Endothelial cell of umbilical vein (primary cell): ENCODE data around the gene AATF. TPM values are rescaled to one million over a fixed set of nuclear protein-coding genes. Genes with fewer than 3 reads are reported as not detected.

Source experiments
- BruUV-seq: library from RNA; stranded (reverse); fragments of 400-500 nt; replicated peaks from 2 replicates; lab custom pipeline; 2021; lab: Mats Ljungman, UMichigan
- CTCF ChIA-PET: fragments of 300-600, 350-600 bp; sonication (Branson Sonifier 250); formaldehyde crosslinking; loops from one replicate; lab custom pipeline; 2021; ENCODE audit warnings: antibody characterized with exemption, inconsistent platforms; lab: Charles Lee
- POLR2A ChIA-PET: fragments of 300-600, 350-600 bp; sonication (Branson Sonifier 250); formaldehyde crosslinking; loops from one replicate; lab custom pipeline; 2021; ENCODE audit warnings: antibody characterized with exemption, inconsistent platforms; lab: Charles Lee
- DNase-seq: peaks from one replicate; pipeline ENCODE4 v3.0.0-alpha.2; 2011; ENCODE audit warnings: low read depth, low spot score
- FAIRE-seq: peaks from 2 replicates; lab custom pipeline; 2011; peaks lifted over from hg19 to GRCh38; lab: Jason Lieb, UNC
- H2AFZ ChIP-seq: 2 replicates; pipeline ENCODE4 v1.6.0; 2012; ENCODE audit warnings: low read depth, low read length, control low read depth, inconsistent platforms
- H3K27ac ChIP-seq: 2 replicates; pipeline ENCODE4 v1.5.1; 2011; ENCODE audit warnings: low read depth, mild to moderate bottlenecking, control low read depth, low read length, moderate library complexity; ENCODE audit not compliant: insufficient read depth
- H3K27me3 ChIP-seq, 2 experiments: 2 replicates each; pipeline versions ENCODE4 v1.6.0 to v1.6.1; 2011; ENCODE audit warnings: low read length in 2 of 2, mixed read lengths in 1 of 2; ENCODE audit not compliant: control insufficient read depth in 2 of 2, insufficient read depth in 2 of 2
- H3K36me3 ChIP-seq, 2 experiments: 2 replicates in 1 of 2; 3 replicates in 1 of 2; pipeline ENCODE4 v1.5.1; 2011; ENCODE audit warnings: low read length in 2 of 2, mild to moderate bottlenecking in 1 of 2, moderate library complexity in 1 of 2; ENCODE audit not compliant: control insufficient read depth in 2 of 2, insufficient read depth in 2 of 2; ENCODE audit errors: extremely low read depth in 1 of 2
- H3K4me1 ChIP-seq: 3 replicates; pipeline ENCODE4 v1.5.1; 2011; ENCODE audit warnings: mild to moderate bottlenecking, low read length; ENCODE audit not compliant: control insufficient read depth, insufficient read depth; ENCODE audit errors: extremely low read depth
- H3K4me2 ChIP-seq: 2 replicates; pipeline ENCODE4 v1.6.1; 2011; ENCODE audit warnings: low read length, control low read depth, mixed read lengths; ENCODE audit not compliant: insufficient read depth
- H3K4me3 ChIP-seq, 3 experiments: fragments of 200-600 bp in 1 of 3; sonication (generic), shearing (Covaris generic) in 1 of 3; replicated peaks in 1 of 3; 2 replicates each; pipeline ENCODE4 v1.5.1; 2011 to 2016; ENCODE audit warnings: control low read depth in 3 of 3, low read length in 3 of 3, mild to moderate bottlenecking in 2 of 3, inconsistent platforms in 1 of 3, low read depth in 1 of 3, moderate library complexity in 1 of 3; ENCODE audit not compliant: insufficient read depth in 1 of 3
- H3K79me2 ChIP-seq: 2 replicates; pipeline ENCODE4 v1.6.0; 2012; ENCODE audit warnings: low read length, inconsistent platforms; ENCODE audit not compliant: control insufficient read depth, insufficient read depth
- H3K9ac ChIP-seq: replicated peaks from 2 replicates; pipeline ENCODE3; 2011; ENCODE audit warnings: low read length, control low read depth; ENCODE audit not compliant: insufficient read depth; ENCODE audit errors: extremely low read depth
- H3K9me1 ChIP-seq: replicated peaks from 3 replicates; pipeline ENCODE4 v1.6.0; 2011; ENCODE audit warnings: mild to moderate bottlenecking, low read length; ENCODE audit not compliant: control insufficient read depth, insufficient read depth; ENCODE audit errors: extremely low read depth
- H3K9me3 ChIP-seq: replicated peaks from 2 replicates; pipeline ENCODE4 v1.5.1; 2012; ENCODE audit warnings: low read length, inconsistent platforms; ENCODE audit not compliant: control insufficient read depth, insufficient read depth
- H4K20me1 ChIP-seq: replicated peaks from 2 replicates; pipeline ENCODE3; 2011; ENCODE audit warnings: mild to moderate bottlenecking, low read length; ENCODE audit not compliant: control insufficient read depth, insufficient read depth; ENCODE audit errors: extremely low read depth
- CTCF ChIP-seq, 2 donors: IDR thresholded peaks; 1 replicate in 1 of 2; 2 replicates in 1 of 2; pipeline ENCODE4 v1.5.1; 2011; ENCODE audit warnings: low read length in 2 of 2, mild to moderate bottlenecking in 2 of 2, moderate library complexity in 2 of 2, control low read depth in 1 of 2, inconsistent platforms in 1 of 2, low read depth in 1 of 2; ENCODE audit not compliant: insufficient read depth in 1 of 2; ENCODE audit errors: extremely low read depth in 1 of 2
- EZH2 ChIP-seq: IDR thresholded peaks from 2 replicates; pipeline ENCODE4 v1.6.1; 2012; ENCODE audit warnings: borderline replicate concordance, low read depth, mild to moderate bottlenecking, moderate library complexity, low read length, inconsistent platforms; ENCODE audit not compliant: severe bottlenecking
- FOS ChIP-seq: IDR thresholded peaks from 2 replicates; pipeline ENCODE4 v1.6.1; 2011; ENCODE audit warnings: mild to moderate bottlenecking, low read length, moderate library complexity, borderline replicate concordance; ENCODE audit not compliant: insufficient read depth
- GATA2 ChIP-seq: IDR thresholded peaks from 2 replicates; pipeline ENCODE4 v1.7.0; 2011; ENCODE audit warnings: low read depth, mild to moderate bottlenecking, moderate library complexity, mixed read lengths, low read length; ENCODE audit not compliant: insufficient read length, insufficient read depth
- JUN ChIP-seq: IDR thresholded peaks from 2 replicates; pipeline ENCODE4 v1.6.1; 2011; ENCODE audit warnings: borderline replicate concordance, low read depth; ENCODE audit not compliant: insufficient read length, insufficient read depth
- MYC ChIP-seq: IDR thresholded peaks from one replicate; pipeline ENCODE4 v1.6.1; 2011; ENCODE audit warnings: mild to moderate bottlenecking, low read depth, low read length
- POLR2A ChIP-seq: IDR thresholded peaks from 2 replicates; pipeline ENCODE4 v1.6.1; 2012; ENCODE audit warnings: low read depth, mild to moderate bottlenecking, control low read depth, low read length
- POLR2AphosphoS5 ChIP-seq: IDR thresholded peaks from 2 replicates; pipeline ENCODE4 v1.6.1; 2012; ENCODE audit warnings: low read depth, mild to moderate bottlenecking, control low read depth, low read length, moderate library complexity; ENCODE audit not compliant: insufficient read depth
- dilution Hi-C: fragments of 300-500 bp; cut with MboI; formaldehyde crosslinking; loops from one replicate; pipeline ENCODE4 v1.15.0; 2019; ENCODE audit warnings: low sequenced_read_pairs; ENCODE audit not compliant: extremely low pct_ligation_motif_present
- intact Hi-C: fragments of 100-400 bp; cut with micrococcal nuclease; formaldehyde crosslinking; loops from one replicate; pipeline ENCODE4 v1.10.0; 2022
- polyA plus RNA-seq, 4 experiments: library from polyadenylated mRNA; depleted of rRNA in 3 of 4; stranded (reverse) in 3 of 4; unstranded in 1 of 4; fragments of >200 nt; gene quantifications; 2 replicates each; pipeline versions ENCODE4 v1.2.1 to v1.2.3, GENCODE V29; 2011 to 2012; ENCODE audit warnings: missing spikeins in 1 of 4
- total RNA-seq: library from RNA; stranded (reverse); gene quantifications from 2 replicates; pipeline ENCODE4 v1.2.3, GENCODE V29; 2021
- TF ChIP-seq, protein P1 (sequence below): IDR thresholded peaks from 2 replicates; pipeline ENCODE4 v1.6.1; 2011; ENCODE audit not compliant: insufficient read depth, insufficient read length

Gene AATF
- total and polyA plus RNA-seq, 2 donors (not counting 3 experiments of a cell fraction or from before 2014, with no cell fraction given) = 15.7 to 47.2 TPM

GRCh38 chr17:37083456-37083855 is 134.7 kb downstream of the AATF start:
- dilution Hi-C loops (no loop called here), intact Hi-C loops (no loop called here)
- Histone ChIP-seq H3K4me1 (peaks cover 5% of the 10 kb centered on the region), H3K9ac (no peak overlapping the region), H3K4me2 (no peak overlapping the region), H3K27me3 (no peaks in the 10 kb centered on the region), H2AFZ (no peak overlapping the region), H3K27ac (no peak overlapping the region), H3K9me1 (no peaks in the 10 kb centered on the region), H3K4me3 (no peak overlapping the region), H3K36me3 (peaks cover 6 to 10% of the 10 kb centered on the region in 2 experiments), H3K9me3 (no peaks in the 10 kb centered on the region), H3K79me2 (no peaks in the 10 kb centered on the region), H4K20me1 (no peaks in the 10 kb centered on the region)
- FAIRE-seq (no peak), DNase-seq (no peak)
- ChIA-PET POLR2A (no interaction called here), CTCF (no interaction called here)
- no TSS peak for BruUV-seq
- TF ChIP-seq, protein P1, sequence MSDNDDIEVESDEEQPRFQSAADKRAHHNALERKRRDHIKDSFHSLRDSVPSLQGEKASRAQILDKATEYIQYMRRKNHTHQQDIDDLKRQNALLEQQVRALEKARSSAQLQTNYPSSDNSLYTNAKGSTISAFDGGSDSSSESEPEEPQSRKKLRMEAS = no peak
- TF ChIP-seq GATA2 (no peak), EZH2 (no peak), CTCF (IDR thresholded peaks at IDR 0.05; ENCODE audit: extremely low read depth in 1 of 2, insufficient read depth in 1 of 2, low read depth in 1 of 2, low read length in 2 of 2) (no peak), JUN (no peak), MYC (no peak), POLR2AphosphoS5 (no peak), POLR2A (no peak), FOS (no peak)
